Neural progenitor cell (in vitro differentiated cells): ENCODE measurements around the gene TOR3A.

Experiments used
- EZH2 ChIP-seq: fragments of 200-600 bp; sonication (generic); IDR thresholded peaks from 2 replicates; pipeline ENCODE4 v1.6.1; 2017; ENCODE audit warnings: antibody characterized with exemption, mild to moderate bottlenecking, moderate library complexity
- TF ChIP-seq, protein P1 (sequence below): fragments of 200-600 bp; sonication (generic); IDR thresholded peaks from 2 replicates; pipeline ENCODE4 v1.5.1; 2017; ENCODE audit warnings: antibody characterized with exemption, mild to moderate bottlenecking

DNA sequence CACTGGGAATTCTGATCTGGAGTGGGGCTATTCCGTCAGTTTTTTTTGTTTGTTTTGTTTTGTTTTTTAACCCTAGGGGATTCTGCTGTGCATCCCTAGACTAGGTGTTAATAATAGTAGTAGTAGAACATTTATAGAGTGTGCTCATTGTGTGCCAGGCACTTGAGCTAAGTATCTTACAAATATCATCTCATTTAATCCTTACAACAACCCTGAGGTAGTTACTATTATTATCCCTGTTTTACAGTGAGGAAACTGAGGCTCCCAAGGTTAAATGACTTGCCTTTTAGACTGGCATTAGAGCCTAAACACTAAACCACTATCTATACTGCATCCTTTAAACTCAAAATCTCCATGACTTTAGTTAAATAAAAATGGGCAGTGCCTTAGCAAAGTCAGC is 22.1 kb downstream of the TOR3A start:
- TF ChIP-seq EZH2, result no peak
- TF ChIP-seq, protein P1, sequence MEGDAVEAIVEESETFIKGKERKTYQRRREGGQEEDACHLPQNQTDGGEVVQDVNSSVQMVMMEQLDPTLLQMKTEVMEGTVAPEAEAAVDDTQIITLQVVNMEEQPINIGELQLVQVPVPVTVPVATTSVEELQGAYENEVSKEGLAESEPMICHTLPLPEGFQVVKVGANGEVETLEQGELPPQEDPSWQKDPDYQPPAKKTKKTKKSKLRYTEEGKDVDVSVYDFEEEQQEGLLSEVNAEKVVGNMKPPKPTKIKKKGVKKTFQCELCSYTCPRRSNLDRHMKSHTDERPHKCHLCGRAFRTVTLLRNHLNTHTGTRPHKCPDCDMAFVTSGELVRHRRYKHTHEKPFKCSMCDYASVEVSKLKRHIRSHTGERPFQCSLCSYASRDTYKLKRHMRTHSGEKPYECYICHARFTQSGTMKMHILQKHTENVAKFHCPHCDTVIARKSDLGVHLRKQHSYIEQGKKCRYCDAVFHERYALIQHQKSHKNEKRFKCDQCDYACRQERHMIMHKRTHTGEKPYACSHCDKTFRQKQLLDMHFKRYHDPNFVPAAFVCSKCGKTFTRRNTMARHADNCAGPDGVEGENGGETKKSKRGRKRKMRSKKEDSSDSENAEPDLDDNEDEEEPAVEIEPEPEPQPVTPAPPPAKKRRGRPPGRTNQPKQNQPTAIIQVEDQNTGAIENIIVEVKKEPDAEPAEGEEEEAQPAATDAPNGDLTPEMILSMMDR, result no peak
